NOMO-1 treated with DMSO at 0.1 percent for 48 hours (cell line): ENCODE data around the gene HYI.
A peak's percentile ranks its signal among the peaks of the same experiment; 100 is the strongest.
"Not testable (repeated sequence)": the region's sequence is repeated elsewhere in the genome, so short reads cannot be mapped to it uniquely, and the experiment has no call there.

Experiments used
- DNase-seq: peaks from one replicate; lab custom pipeline; 2025; ENCODE audit not compliant: unreplicated experiment; lab: John Stamatoyannopoulos, UW

Gene HYI

DNA sequence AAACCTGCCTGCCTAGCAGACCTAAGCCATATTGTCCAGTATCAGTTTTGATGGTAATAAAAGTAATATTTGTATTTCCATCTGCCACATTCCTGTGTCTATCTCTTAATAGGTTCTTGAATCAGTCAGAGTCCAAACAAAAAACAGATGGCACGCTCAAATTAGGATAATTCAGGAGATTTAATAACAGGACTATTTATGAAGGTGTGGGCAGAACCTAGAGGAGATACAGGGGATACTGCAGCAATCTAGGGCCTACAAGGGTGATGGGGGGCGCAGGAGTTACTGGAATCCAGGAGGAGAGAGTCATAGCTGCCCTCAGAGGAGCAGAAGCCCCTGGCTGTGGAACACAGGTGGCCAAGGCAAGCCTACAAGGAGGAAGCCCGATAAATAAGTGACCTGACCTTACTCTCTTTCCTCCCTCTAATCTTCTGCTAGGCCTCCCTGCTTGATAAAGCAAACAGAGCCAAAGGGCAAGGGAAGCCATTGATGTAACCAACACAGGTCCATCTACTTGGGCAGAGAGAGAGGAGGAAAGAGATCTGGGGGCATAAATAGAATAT, 11.9 kb upstream of the HYI start:
- no peak for DNase-seq

GRCh38 chr1:43464681-43465504, 11.2 kb upstream of the HYI start:
- DNase-seq = no peak

DNA sequence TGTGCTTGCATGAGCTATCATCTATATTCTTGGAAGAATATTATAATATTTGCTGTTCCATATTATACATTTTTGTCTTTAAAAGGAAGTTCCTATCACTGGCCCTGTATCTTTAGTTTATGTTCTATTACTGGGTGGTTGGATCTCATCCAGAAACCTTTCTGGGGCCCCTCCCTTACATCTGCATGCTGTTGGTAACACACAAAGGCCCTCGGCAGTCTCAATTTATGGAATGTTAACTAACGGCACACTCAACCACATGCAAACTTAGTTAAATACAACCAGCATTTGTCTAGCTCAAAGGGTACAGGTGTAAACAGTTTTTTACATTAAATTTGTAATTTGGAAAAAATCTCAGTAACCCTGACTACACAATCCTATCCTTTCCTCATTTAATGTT, 9.7 kb upstream of the HYI start:
- DNase-seq = no peak

DNA sequence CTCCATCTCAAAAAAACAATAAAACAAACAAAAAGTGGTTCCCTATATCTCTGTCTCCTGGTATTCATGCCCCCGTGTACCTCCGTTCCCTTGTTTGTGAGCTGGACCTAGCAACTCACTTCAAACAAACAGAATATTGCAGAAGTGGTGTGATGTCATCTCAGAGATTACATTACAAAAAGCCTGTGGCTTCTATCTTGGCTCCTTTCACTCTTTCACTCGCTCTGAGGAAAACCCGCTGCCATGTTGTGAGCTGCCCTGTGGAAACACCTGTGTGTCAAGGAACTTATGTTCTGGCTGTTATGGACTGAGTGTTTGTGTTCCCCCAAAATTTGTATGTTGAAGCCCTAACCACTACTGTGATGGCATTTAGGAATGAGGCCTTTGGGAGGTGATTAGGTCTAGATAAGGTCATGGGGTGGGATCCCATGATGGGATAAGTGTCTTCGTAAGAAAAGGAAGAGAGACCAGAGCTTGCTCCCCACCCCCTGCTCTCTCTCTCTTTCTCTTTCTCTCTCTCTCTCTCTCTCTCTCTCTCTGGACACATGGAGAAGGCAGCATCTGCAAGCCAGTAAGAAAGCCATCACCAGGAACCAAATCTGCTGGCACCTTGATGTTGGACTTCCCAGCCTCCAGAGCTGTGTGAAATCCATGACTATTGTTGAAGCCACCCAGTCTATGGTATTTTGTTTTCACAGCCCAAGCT, 7.4 kb upstream of the HYI start:
- peak; percentile 1 for DNase-seq

GRCh38 chr1:43458379-43458778, 4.6 kb upstream of the HYI start:
- not testable (repeated sequence) for DNase-seq

GRCh38 chr1:43455213-43455889, 1.6 kb upstream of the HYI start:
- no peak for DNase-seq

- peak; percentile 88 for DNase-seq
Observed at GRCh38 chr1:43454270-43455011, 710 bp upstream of the HYI start.

DNA sequence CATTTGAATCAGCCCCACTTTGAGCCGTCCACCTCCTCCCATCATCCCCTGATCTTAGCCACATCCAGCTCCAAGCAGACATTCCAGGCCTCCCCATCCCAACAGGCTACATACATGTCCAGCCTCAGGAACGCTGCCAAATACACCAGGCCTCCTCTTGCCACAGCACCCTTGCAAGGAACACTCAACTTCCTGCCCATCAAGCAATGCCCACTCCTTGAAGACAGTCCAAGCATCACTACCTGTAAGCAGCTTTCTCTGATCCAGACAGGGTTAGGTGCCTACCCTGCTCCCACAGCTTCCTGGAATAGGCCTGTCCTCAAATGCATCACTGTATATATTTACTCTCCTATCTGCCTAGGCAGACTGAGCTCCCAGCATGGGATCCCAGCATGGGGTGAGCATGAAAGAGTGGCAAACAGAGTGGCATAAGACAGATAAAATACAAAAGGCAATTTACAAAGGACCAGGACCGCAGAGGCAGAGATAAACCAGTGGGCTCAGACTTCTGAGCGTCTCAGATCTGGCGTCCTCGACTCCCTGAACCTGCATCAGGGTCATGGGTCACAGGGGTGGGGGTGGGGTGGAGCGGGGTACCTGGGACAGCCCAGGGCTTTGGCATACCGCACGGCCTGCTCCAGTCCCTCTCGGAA, 816 bp downstream of the HYI start:
- no peak for DNase-seq

DNA sequence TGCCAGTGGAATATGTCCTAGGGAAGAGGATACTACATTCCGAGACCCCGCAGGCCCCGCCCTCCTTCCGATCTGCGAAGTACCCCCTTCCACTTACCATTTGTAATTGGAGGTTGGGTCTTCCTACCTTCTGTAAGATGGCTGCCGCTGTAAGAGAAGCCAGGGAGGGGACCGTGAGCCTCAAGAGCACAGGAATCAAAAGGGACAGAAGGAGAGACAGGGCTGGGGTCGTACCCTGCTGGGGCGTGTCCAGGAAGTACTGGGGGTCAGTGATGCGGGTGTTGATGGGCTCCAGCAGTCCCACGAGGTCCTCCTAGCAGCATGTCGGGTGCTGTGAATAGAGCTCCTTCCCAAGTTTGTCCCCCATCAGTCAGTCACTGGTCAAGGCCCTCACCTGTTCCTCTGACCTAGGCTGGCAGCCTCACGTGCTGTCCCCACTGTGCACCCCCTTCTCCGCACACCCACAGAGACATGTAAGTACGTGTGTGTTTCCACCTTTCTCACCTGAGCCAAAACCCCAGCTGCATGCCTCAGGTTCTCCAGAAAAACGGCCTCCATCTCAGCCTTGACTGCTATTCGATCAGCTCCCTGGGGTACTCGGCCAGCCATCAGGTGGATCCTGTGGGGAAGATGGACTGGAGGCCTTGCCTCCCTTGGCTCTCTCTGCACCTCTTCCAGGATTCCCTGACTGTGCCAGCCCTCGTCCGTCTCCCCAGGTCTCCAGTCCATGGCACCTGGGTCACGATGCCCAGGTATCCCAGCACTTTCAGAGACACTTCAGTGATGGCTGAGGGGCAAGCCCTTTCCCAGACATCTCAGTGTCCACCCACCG, 1.8 kb downstream of the HYI start:
- no peak for DNase-seq

DNA sequence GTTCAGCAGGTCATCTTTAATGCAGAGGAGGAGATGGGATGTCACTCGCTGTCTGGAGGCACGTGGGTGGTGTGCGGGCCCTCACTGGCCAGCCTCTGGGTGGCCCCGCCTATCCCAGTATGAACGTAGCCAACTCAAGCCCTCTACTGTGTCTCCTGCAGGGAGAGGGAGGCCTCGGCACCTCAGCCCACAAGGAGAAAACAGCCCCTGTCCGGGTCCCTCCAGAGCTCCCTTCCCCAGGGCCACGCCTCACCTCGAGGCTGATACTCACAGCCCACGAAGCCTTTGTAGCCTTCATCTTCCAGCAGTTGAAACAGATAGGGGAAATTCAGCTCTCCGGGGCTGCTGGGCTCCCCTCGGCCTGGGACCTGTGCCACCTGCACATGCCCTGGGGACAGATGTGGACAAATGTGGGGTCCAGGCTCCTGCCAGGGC, 2.6 kb downstream of the HYI start:
- DNase-seq = no peak

- DNase-seq = no peak
Observed at GRCh38 chr1:43450251-43450941, 3.3 kb downstream of the HYI start.

GRCh38 chr1:43449708-43450069, 4.0 kb downstream of the HYI start:
- DNase-seq = no peak

DNA sequence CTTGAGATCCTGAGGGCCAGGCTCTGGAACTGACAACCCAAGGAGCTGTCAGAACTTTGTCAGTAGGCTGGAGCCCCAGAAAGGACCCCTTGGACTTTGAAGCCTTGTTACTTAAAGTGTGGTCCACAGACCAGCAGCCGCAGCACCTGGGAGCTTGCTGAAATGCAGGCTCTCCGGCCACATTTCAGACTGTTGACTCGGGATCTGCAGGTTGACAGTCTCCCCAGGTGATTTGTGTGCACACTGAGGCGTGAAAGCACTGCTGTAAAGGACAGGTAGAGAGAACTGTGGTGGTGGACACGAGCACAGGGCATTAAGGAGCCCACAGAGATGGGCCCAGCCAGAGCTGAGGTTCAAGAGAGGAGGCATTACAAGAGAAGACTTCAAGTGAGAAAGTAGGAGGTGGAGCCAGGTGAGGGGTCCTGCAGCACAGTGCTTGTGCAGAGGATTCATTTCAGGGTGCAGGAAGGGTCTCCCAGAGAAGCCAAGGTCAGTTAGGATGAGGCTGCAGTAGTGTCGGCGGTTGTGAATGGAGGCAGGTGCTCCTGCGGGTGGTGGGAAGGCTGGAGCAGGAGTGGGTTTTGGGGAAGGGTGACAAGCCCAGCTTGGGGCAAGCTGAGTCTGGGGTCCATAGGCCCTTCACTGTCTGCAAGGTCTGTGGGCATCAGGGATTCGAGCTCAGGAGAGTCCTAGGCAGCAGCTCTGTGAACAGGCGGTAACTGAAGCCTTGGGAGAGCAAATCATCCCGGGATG, 4.6 kb downstream of the HYI start:
- DNase-seq = no peak

GRCh38 chr1:43447891-43448708, 5.6 kb downstream of the HYI start:
- DNase-seq = no peak

- DNase-seq = no peak
Observed at GRCh38 chr1:43446881-43447835, 6.6 kb downstream of the HYI start.

GRCh38 chr1:43446388-43446740, 7.4 kb downstream of the HYI start:
- no peak for DNase-seq
